Transverse colon (tissue), 4 donors: ENCODE data around the gene ETFDH. TPM values are rescaled to one million over a fixed set of nuclear protein-coding genes. Genes with fewer than 3 reads are reported as not detected.

Experiments
- DNase-seq: peaks from one replicate; pipeline ENCODE4 v3.0.0-alpha.2; 2019
- H3K27ac ChIP-seq, 4 donors: fragments of 200-600 bp; sonication (generic); 2 replicates each; pipeline ENCODE4 v1.5.1; 2016 to 2018; ENCODE audit warnings: inconsistent platforms in 4 of 4
- H3K27me3 ChIP-seq: fragments of 200-600 bp; sonication (generic); 2 replicates; pipeline ENCODE4 v1.5.1; 2017; ENCODE audit warnings: inconsistent platforms
- H3K36me3 ChIP-seq, 4 donors: fragments of 200-600 bp; sonication (generic); 2 replicates each; pipeline ENCODE4 v1.5.1; 2017 to 2019; ENCODE audit warnings: inconsistent platforms in 4 of 4
- H3K4me1 ChIP-seq, 4 donors: fragments of 200-600 bp; sonication (generic); 2 replicates each; pipeline ENCODE4 v1.5.1; 2017 to 2020; ENCODE audit warnings: inconsistent platforms in 4 of 4
- H3K4me3 ChIP-seq, 4 donors: fragments of 200-600 bp; sonication (generic); 1 replicate in 1 of 4; 2 replicates in 3 of 4; pipeline versions ENCODE4 v1.5.1 to v1.6.1; 2017 to 2019; ENCODE audit warnings: inconsistent platforms in 4 of 4
- H3K9me3 ChIP-seq, 2 donors: fragments of 200-600 bp; sonication (generic); 2 replicates each; pipeline ENCODE4 v1.5.1; 2017 to 2019; ENCODE audit warnings: inconsistent platforms in 2 of 2
- CTCF ChIP-seq, 5 experiments: fragments of 200-600 bp in 3 of 5; fragments of 450-650 bp in 2 of 5; sonication (generic) in 3 of 5; IDR thresholded peaks; 1 replicate in 2 of 5; 2 replicates in 3 of 5; pipeline ENCODE4 v1.5.1; 2016 to 2017; ENCODE audit warnings: antibody characterized with exemption in 5 of 5, inconsistent platforms in 3 of 5, mild to moderate bottlenecking in 2 of 5, moderate library complexity in 1 of 5
- EP300 ChIP-seq: sonication (generic); formaldehyde crosslinking; IDR thresholded peaks from one replicate; pipeline ENCODE4 v1.6.1; 2017; ENCODE audit warnings: antibody characterized with exemption, low read depth
- POLR2A ChIP-seq: fragments of 450-650 bp; IDR thresholded peaks from one replicate; pipeline ENCODE4 v1.6.1; 2016; ENCODE audit warnings: antibody characterized with exemption, mild to moderate bottlenecking, moderate library complexity
- POLR2AphosphoS5 ChIP-seq, 3 donors: sonication (generic); formaldehyde crosslinking; IDR thresholded peaks; one replicate each; pipeline ENCODE4 v1.6.1; 2016; ENCODE audit warnings: antibody characterized with exemption in 3 of 3
- WGBS, 2 donors: methylation state at CpG; one replicate each; pipeline ENCODE4 v1.1.5; 2018; ENCODE audit warnings: low coverage in 1 of 2; 5-methylcytosine and 5-hydroxymethylcytosine counted together
- in situ Hi-C, 4 donors: fragments of 200-750 bp; cut with MboI; loops; one replicate each; pipeline versions ENCODE4 v1.15.0 to v1.15.1; 2017; ENCODE audit warnings: low sequenced_read_pairs in 3 of 4, low pct_ligation_motif_present in 1 of 4, low pct_unique_long_range_greater_than_20kb in 1 of 4
- intact Hi-C: fragments of 100-400 bp; cut with DNase I; formaldehyde crosslinking; loops from one replicate; pipeline ENCODE4 v1.15.1; 2023; ENCODE audit warnings: low total_unique reads
- total RNA-seq, 4 donors: library from RNA; depleted of rRNA; stranded (reverse); fragments of >200 nt; gene quantifications; one replicate each; pipeline ENCODE4 v1.1.0, GENCODE V29; 2016

The ETFDH gene
- total RNA-seq, 4 donors from 2014 or later: 19.5 to 144 (median 88.5) TPM

DNA sequence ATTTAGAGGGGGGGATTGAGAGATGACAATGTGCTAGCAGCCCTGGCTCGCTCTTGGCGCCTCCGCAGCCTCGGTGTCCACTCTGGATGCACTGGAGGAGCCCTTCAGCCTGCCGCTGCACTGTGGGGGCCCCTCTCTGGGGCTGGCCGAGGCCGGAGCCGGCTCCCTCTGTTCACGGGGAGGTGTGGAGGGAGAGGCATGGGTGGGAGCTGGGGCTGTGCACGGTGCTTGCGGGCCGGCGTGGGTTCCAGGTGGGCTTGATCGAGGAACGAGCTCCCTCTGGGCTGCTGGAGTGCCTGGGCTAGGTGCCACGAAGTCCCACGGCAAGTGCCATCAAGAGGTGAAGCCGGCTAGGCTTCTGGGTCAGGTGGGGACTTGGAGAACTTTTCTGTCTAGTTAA is 7.3 kb upstream of the ETFDH start:
- intact Hi-C loops: no loop called here
- H3K4me3 ChIP-seq: no peak overlapping the region
- no peak overlapping the region for H3K27ac ChIP-seq
- no peak for DNase-seq
- 91 to 97% methylated on average over 8 to 18 of the region's 18 CpGs for WGBS, 2 donors
- no peaks in the 10 kb centered on the region for H3K4me1 ChIP-seq
- no peaks in the 10 kb centered on the region for H3K36me3 ChIP-seq
- H3K27me3 ChIP-seq: no peaks in the 10 kb centered on the region
- TF ChIP-seq POLR2A (no peak), EP300 (no peak), POLR2AphosphoS5 (IDR thresholded peaks at IDR 0.05) (no peak), CTCF (IDR thresholded peaks at IDR 0.05) (no peak)
- in situ Hi-C loops: no loop called here
- no peaks in the 10 kb centered on the region for H3K9me3 ChIP-seq

DNA sequence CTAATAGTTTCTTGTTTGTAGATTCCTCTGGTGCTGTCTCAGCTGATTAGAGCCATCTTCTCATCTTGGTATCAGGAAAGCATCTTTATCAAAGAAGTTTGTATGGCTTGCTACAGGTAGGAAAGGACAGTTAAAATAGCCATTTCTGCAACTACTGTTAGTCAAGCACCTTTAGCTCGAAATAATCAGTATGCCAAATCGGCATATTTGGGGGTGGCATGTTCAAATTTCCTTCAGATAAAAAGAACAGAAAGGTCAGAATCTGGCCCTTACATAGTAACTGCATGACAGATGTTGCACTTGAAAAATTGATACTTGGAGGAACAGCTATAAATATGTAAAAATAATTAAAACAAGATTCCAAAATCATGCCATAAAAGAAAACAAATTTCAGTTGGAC is 5.2 kb upstream of the ETFDH start:
- no peak for DNase-seq
- no peaks in the 10 kb centered on the region for H3K36me3 ChIP-seq
- in situ Hi-C loops (no loop called here), intact Hi-C loops (no loop called here)
- H3K4me3 ChIP-seq: no peak overlapping the region
- peaks cover 3 to 10% (median 9%) of the 10 kb centered on the region in 4 donors for H3K4me1 ChIP-seq
- H3K27ac ChIP-seq: no peak overlapping the region
- WGBS, 2 donors: 97 to 98% methylated on average over 2 of the region's 2 CpGs
- H3K9me3 ChIP-seq: no peaks in the 10 kb centered on the region
- H3K27me3 ChIP-seq: no peaks in the 10 kb centered on the region
- TF ChIP-seq POLR2A: no peak
- TF ChIP-seq POLR2AphosphoS5 (IDR thresholded peaks at IDR 0.05): no peak
- no peak for TF ChIP-seq EP300
- TF ChIP-seq CTCF (IDR thresholded peaks at IDR 0.05): no peak

- Histone ChIP-seq H3K36me3 (no peaks in the 10 kb centered on the region), H3K4me3 (no peak overlapping the region), H3K27me3 (no peaks in the 10 kb centered on the region), H3K27ac (no peak overlapping the region), H3K4me1 (peaks cover 3 to 11% (median 10%) of the 10 kb centered on the region in 4 donors), H3K9me3 (no peaks in the 10 kb centered on the region)
- in situ Hi-C loops (no loop called here), intact Hi-C loops (no loop called here)
- WGBS, 2 donors: 73 to 87% methylated on average over 3 of the region's 3 CpGs
- TF ChIP-seq POLR2AphosphoS5 (IDR thresholded peaks at IDR 0.05) (no peak), CTCF (IDR thresholded peaks at IDR 0.05) (peak; percentile 38 to 54 (median 52))
- peak; percentile 29 for DNase-seq
These were observed 4.4 kb upstream of the ETFDH start for GRCh38 chr4:158667651-158668198.

DNA sequence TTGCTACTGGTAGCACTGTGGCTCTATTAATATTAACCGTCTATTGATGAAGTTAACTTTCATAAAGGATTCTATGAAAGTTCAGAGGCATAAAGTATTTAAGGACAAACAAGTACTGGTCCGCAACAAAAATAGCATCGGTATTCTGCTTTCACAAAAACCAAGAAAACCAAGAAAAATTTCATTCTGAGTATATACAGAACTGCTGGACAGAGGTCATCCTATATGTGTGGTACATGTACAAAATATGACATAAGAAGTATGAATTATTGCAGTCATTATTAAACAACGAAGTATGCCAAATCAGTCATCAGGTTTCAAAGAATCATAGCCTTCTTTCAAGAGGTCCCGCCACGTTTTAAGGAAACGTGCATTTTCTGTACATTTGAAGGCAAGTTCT is 2.8 kb upstream of the ETFDH start:
- no peaks in the 10 kb centered on the region for H3K36me3 ChIP-seq
- H3K4me1 ChIP-seq: peaks cover 3 to 24% (median 17%) of the 10 kb centered on the region in 4 donors
- in situ Hi-C loops (no loop called here), intact Hi-C loops (no loop called here)
- no peaks in the 10 kb centered on the region for H3K9me3 ChIP-seq
- no peaks in the 10 kb centered on the region for H3K27me3 ChIP-seq
- no peak overlapping the region for H3K4me3 ChIP-seq
- DNase-seq: no peak
- no peak overlapping the region for H3K27ac ChIP-seq
- TF ChIP-seq POLR2A (no peak), EP300 (no peak), POLR2AphosphoS5 (IDR thresholded peaks at IDR 0.05) (no peak), CTCF (IDR thresholded peaks at IDR 0.05) (no peak)
- WGBS, 2 donors: 75 to 81% methylated on average over 6 to 7 of the region's 7 CpGs
